Liver (tissue), 9 donors: ENCODE data around the gene NDUFA3. TPM values are rescaled to one million over a fixed set of nuclear protein-coding genes. Genes with fewer than 3 reads are reported as not detected.

Source experiments
- DNase-seq: peaks from one replicate; pipeline ENCODE4 v3.0.0-alpha.2; 2017; ENCODE audit warnings: low spot score
- H3K27ac ChIP-seq, 2 donors: one replicate each; pipeline ENCODE4 v1.7.0; 2013; ENCODE audit warnings: inconsistent platforms in 2 of 2, low read length in 2 of 2, control low read depth in 1 of 2, low read depth in 1 of 2, mild to moderate bottlenecking in 1 of 2
- H3K27me3 ChIP-seq, 4 donors: one replicate each; pipeline versions ENCODE4 v1.6.1 to v1.7.0; 2013; ENCODE audit warnings: low read length in 3 of 4, inconsistent platforms in 1 of 4, mild to moderate bottlenecking in 1 of 4, moderate library complexity in 1 of 4; ENCODE audit not compliant: control insufficient read depth in 4 of 4, insufficient read depth in 4 of 4
- H3K36me3 ChIP-seq, 4 donors: one replicate each; pipeline versions ENCODE4 v1.6.1 to v1.7.0; 2013; ENCODE audit warnings: low read length in 3 of 4, mild to moderate bottlenecking in 3 of 4, low read depth in 1 of 4, moderate library complexity in 1 of 4; ENCODE audit not compliant: control insufficient read depth in 4 of 4, insufficient read depth in 3 of 4
- H3K4me1 ChIP-seq, 4 donors: one replicate each; pipeline versions ENCODE4 v1.6.1 to v1.7.0; 2013; ENCODE audit warnings: low read length in 3 of 4, mild to moderate bottlenecking in 3 of 4, moderate library complexity in 1 of 4; ENCODE audit not compliant: control insufficient read depth in 4 of 4, insufficient read depth in 4 of 4
- H3K4me3 ChIP-seq, 3 donors: one replicate each; pipeline versions ENCODE4 v1.6.1 to v1.7.0; 2013; ENCODE audit warnings: low read length in 3 of 3, control low read depth in 1 of 3, low read depth in 1 of 3, mild to moderate bottlenecking in 1 of 3
- H3K9ac ChIP-seq, 2 donors: one replicate each; pipeline ENCODE4 v1.7.0; 2013; ENCODE audit warnings: low read length in 2 of 2, mild to moderate bottlenecking in 2 of 2, moderate library complexity in 2 of 2, control low read depth in 1 of 2, low read depth in 1 of 2
- H3K9me3 ChIP-seq, 4 donors: one replicate each; pipeline versions ENCODE4 v1.6.1 to v1.7.0; 2013; ENCODE audit warnings: low read length in 3 of 4; ENCODE audit not compliant: control insufficient read depth in 4 of 4
- EGR1 ChIP-seq, 2 donors: IDR thresholded peaks; 2 replicates each; pipeline ENCODE4 v1.6.1; 2016 to 2018; ENCODE audit warnings: antibody characterized with exemption in 2 of 2, low read depth in 2 of 2
- FOXA1 ChIP-seq: IDR thresholded peaks from 2 replicates; pipeline ENCODE4 v1.6.1; 2016; ENCODE audit warnings: antibody characterized with exemption
- GABPA ChIP-seq, 2 donors: IDR thresholded peaks in 1 of 2; conservative IDR thresholded peaks in 1 of 2; 2 replicates each; pipeline ENCODE4 v1.6.1; 2016; ENCODE audit warnings: antibody characterized with exemption in 2 of 2, mild to moderate bottlenecking in 1 of 2, moderate library complexity in 1 of 2
- HNF4A ChIP-seq, 2 donors: conservative IDR thresholded peaks; 2 replicates each; pipeline ENCODE4 v1.6.1; 2016; ENCODE audit warnings: antibody characterized with exemption in 2 of 2, mild to moderate bottlenecking in 2 of 2
- HNF4G ChIP-seq: IDR thresholded peaks from 2 replicates; pipeline ENCODE4 v1.6.1; 2016; ENCODE audit warnings: antibody characterized with exemption
- JUND ChIP-seq, 2 donors: IDR thresholded peaks; 2 replicates each; pipeline ENCODE4 v1.6.1; 2016; ENCODE audit warnings: antibody characterized with exemption in 2 of 2
- NR2F2 ChIP-seq: IDR thresholded peaks from 2 replicates; pipeline ENCODE4 v1.6.1; 2016; ENCODE audit warnings: antibody characterized with exemption
- RAD21 ChIP-seq, 2 donors: IDR thresholded peaks; 2 replicates each; pipeline ENCODE4 v1.6.1; 2016; ENCODE audit warnings: antibody characterized with exemption in 2 of 2, mild to moderate bottlenecking in 2 of 2
- RXRA ChIP-seq, 2 donors: IDR thresholded peaks; 2 replicates each; pipeline ENCODE4 v1.6.1; 2017 to 2018; ENCODE audit warnings: antibody characterized with exemption in 2 of 2, mild to moderate bottlenecking in 1 of 2
- SP1 ChIP-seq: IDR thresholded peaks from 2 replicates; pipeline ENCODE4 v1.6.1; 2018; ENCODE audit warnings: antibody characterized with exemption, mild to moderate bottlenecking
- TAF1 ChIP-seq: conservative IDR thresholded peaks from 2 replicates; pipeline ENCODE4 v1.6.1; 2016; ENCODE audit warnings: antibody characterized with exemption, mild to moderate bottlenecking
- YY1 ChIP-seq: IDR thresholded peaks from 2 replicates; pipeline ENCODE4 v1.6.1; 2016; ENCODE audit warnings: antibody characterized with exemption, mild to moderate bottlenecking
- WGBS: extraction: QIAGEN DNeasy Blood & Tissue Kit; methylation state at CpG from one replicate; pipeline ENCODE4 v1.1.7; 2013; 5-methylcytosine and 5-hydroxymethylcytosine counted together
- polyA plus RNA-seq, 2 donors: library from polyadenylated mRNA; stranded (reverse) in 1 of 2; unstranded in 1 of 2; fragments of 200-250 nt in 1 of 2; fragments of >200 nt in 1 of 2; fragmentation: Nextera tagmentation in 1 of 2; extraction: Ambion mirVana in 1 of 2; gene quantifications; one replicate each; pipeline versions ENCODE4 v1.2.1 to v1.2.3, GENCODE V29; 2013 to 2015
- total RNA-seq, 2 donors: library from RNA; depleted of rRNA; stranded (reverse); fragments of >200 nt; gene quantifications; one replicate each; pipeline ENCODE4 v1.2.3, GENCODE V29; 2014
- TF ChIP-seq, protein P1 (sequence below): IDR thresholded peaks from 2 replicates; pipeline ENCODE4 v1.6.1; 2016; ENCODE audit warnings: antibody characterized with exemption, mild to moderate bottlenecking
- TF ChIP-seq, protein P2 (sequence below): IDR thresholded peaks from 2 replicates; pipeline ENCODE4 v1.6.1; 2016; ENCODE audit warnings: antibody characterized with exemption
- TF ChIP-seq, protein P3 (sequence below): fragments of 150-350 bp; IDR thresholded peaks from 2 replicates; pipeline ENCODE4 v1.5.1; 2017; ENCODE audit warnings: improper control_type of control experiment, low read depth, low read length; ENCODE audit not compliant: missing input control
- TF ChIP-seq, protein P4 (sequence below): IDR thresholded peaks from 2 replicates; pipeline ENCODE4 v1.6.1; 2016; ENCODE audit warnings: antibody characterized with exemption
- donor health status: healthy.
- donor health status: healthy.
- donor health status: healthy.
- donor health status: healthy.
- donor health status: healthy.

NDUFA3 gene
- total and polyA plus RNA-seq, 4 donors, result 5.9 to 343 (median 68.5) TPM

DNA sequence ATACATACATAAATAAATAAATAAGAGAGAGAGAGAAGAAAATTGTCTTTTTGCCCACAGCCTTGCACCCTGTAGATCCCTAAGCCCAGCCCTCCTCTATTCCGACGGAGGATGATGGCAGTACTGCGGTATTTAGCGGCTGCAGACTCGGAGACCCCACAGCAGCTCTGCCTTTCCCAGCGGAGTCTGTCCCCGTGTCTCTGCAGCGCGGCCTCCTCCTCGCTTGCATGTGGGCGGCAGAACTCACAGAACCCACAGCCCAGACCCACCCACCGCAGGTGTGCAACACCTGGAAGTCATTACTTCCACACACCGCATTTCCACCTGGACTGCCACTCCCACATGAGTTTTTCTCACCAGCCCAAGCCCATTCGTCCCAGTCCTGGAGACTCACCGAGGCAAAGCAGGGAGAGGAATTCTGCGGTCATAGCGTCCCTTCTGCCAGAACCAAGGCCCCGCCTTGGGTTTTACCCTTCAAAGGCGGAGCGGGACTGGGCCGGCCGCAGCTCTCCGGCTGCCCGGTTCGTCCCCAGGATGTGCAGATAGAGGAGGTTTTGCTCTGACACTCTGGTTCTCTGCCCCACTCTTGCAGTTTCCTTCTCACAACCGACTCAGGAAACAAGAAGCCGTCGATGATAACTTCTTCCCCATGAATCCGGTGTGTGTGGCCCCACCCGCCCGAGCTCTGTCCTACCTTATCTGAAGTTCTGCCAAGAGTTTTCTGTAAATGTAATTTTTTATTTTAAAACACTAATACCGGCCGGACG is 39.1 kb upstream of the NDUFA3 start, which contains the start of gene VSTM1:
VSTM1 (minus strand) TSS at position 548 of the 767 bp plus-strand sequence; CDS start at position 428, 120 bp downstream.
- Histone ChIP-seq H3K27ac (no peak within 1 kb of the TSS), H3K27me3 (no peaks in the 10 kb centered on the region), H3K9me3 (peaks cover 0 to 2% (median 0%) of the 10 kb centered on the region in 4 donors), H3K9ac (no peak within 1 kb of the TSS), H3K36me3 (no peaks in the 10 kb centered on the region), H3K4me1 (no peaks in the 10 kb centered on the region), H3K4me3 (no peak within 1 kb of the TSS)
- TF ChIP-seq YY1 (no peak), NR2F2 (no peak), SP1 (no peak), TAF1 (no peak), HNF4A (conservative IDR thresholded peaks at IDR 0.05) (no peak), EGR1 (IDR thresholded peaks at IDR 0.05; ENCODE audit: low read depth in 2 of 2) (no peak), GABPA (IDR thresholded peaks at IDR 0.05 in 1 of 2, conservative IDR thresholded peaks at IDR 0.05 in 1 of 2) (no peak), RAD21 (IDR thresholded peaks at IDR 0.05) (no peak), RXRA (IDR thresholded peaks at IDR 0.05) (no peak), FOXA1 (no peak), JUND (IDR thresholded peaks at IDR 0.05) (no peak), HNF4G (no peak)
- TF ChIP-seq, protein P1, sequence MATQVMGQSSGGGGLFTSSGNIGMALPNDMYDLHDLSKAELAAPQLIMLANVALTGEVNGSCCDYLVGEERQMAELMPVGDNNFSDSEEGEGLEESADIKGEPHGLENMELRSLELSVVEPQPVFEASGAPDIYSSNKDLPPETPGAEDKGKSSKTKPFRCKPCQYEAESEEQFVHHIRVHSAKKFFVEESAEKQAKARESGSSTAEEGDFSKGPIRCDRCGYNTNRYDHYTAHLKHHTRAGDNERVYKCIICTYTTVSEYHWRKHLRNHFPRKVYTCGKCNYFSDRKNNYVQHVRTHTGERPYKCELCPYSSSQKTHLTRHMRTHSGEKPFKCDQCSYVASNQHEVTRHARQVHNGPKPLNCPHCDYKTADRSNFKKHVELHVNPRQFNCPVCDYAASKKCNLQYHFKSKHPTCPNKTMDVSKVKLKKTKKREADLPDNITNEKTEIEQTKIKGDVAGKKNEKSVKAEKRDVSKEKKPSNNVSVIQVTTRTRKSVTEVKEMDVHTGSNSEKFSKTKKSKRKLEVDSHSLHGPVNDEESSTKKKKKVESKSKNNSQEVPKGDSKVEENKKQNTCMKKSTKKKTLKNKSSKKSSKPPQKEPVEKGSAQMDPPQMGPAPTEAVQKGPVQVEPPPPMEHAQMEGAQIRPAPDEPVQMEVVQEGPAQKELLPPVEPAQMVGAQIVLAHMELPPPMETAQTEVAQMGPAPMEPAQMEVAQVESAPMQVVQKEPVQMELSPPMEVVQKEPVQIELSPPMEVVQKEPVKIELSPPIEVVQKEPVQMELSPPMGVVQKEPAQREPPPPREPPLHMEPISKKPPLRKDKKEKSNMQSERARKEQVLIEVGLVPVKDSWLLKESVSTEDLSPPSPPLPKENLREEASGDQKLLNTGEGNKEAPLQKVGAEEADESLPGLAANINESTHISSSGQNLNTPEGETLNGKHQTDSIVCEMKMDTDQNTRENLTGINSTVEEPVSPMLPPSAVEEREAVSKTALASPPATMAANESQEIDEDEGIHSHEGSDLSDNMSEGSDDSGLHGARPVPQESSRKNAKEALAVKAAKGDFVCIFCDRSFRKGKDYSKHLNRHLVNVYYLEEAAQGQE, result no peak
- TF ChIP-seq, protein P2, sequence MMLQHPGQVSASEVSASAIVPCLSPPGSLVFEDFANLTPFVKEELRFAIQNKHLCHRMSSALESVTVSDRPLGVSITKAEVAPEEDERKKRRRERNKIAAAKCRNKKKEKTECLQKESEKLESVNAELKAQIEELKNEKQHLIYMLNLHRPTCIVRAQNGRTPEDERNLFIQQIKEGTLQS, result no peak
- TF ChIP-seq, protein P3, sequence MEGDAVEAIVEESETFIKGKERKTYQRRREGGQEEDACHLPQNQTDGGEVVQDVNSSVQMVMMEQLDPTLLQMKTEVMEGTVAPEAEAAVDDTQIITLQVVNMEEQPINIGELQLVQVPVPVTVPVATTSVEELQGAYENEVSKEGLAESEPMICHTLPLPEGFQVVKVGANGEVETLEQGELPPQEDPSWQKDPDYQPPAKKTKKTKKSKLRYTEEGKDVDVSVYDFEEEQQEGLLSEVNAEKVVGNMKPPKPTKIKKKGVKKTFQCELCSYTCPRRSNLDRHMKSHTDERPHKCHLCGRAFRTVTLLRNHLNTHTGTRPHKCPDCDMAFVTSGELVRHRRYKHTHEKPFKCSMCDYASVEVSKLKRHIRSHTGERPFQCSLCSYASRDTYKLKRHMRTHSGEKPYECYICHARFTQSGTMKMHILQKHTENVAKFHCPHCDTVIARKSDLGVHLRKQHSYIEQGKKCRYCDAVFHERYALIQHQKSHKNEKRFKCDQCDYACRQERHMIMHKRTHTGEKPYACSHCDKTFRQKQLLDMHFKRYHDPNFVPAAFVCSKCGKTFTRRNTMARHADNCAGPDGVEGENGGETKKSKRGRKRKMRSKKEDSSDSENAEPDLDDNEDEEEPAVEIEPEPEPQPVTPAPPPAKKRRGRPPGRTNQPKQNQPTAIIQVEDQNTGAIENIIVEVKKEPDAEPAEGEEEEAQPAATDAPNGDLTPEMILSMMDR, result no peak
- TF ChIP-seq, protein P4, sequence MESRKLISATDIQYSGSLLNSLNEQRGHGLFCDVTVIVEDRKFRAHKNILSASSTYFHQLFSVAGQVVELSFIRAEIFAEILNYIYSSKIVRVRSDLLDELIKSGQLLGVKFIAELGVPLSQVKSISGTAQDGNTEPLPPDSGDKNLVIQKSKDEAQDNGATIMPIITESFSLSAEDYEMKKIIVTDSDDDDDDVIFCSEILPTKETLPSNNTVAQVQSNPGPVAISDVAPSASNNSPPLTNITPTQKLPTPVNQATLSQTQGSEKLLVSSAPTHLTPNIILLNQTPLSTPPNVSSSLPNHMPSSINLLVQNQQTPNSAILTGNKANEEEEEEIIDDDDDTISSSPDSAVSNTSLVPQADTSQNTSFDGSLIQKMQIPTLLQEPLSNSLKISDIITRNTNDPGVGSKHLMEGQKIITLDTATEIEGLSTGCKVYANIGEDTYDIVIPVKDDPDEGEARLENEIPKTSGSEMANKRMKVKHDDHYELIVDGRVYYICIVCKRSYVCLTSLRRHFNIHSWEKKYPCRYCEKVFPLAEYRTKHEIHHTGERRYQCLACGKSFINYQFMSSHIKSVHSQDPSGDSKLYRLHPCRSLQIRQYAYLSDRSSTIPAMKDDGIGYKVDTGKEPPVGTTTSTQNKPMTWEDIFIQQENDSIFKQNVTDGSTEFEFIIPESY, result no peak
- WGBS, result 74% methylated on average over 34 of the region's 34 CpGs
- DNase-seq, result no peak
